ENCODE results near the gene SLX9. TPM values are rescaled to one million over a fixed set of nuclear protein-coding genes. Genes with fewer than 3 reads are reported as not detected.

SLX9 gene
- total and polyA plus RNA-seq, 2 donors (not counting 3 experiments of a cell fraction or from before 2014, with no cell fraction given): 27.0 to 50.6 TPM

GRCh38 chr21:44958471-44959191 is 18.8 kb downstream of the SLX9 start:
- TF ChIP-seq CTCF (IDR thresholded peaks at IDR 0.05; ENCODE audit: extremely low read depth in 1 of 2, insufficient read depth in 1 of 2, low read depth in 1 of 2, low read length in 2 of 2): no peak
- TF ChIP-seq GATA2 (IDR thresholded peaks at IDR 0.05; ENCODE audit: insufficient read depth, insufficient read length, low read depth, low read length): no peak
- TF ChIP-seq MAX (IDR thresholded peaks at IDR 0.05; ENCODE audit: insufficient read depth, insufficient read length): peak; percentile 16
- TF ChIP-seq MYC (IDR thresholded peaks at IDR 0.05; ENCODE audit: low read depth, low read length): no peak
- peak overlapping the region; percentile 61 for H3K27ac ChIP-seq (ENCODE audit: insufficient read depth, low read depth, low read length)
- no peaks in the 10 kb centered on the region for H3K27me3 ChIP-seq (ENCODE audit: control insufficient read depth in 2 of 2, insufficient read depth in 2 of 2, low read length in 2 of 2)
- ChIA-PET CTCF (interaction anchor here (1.0 to 6.5 kb wide), 8 partner anchors 9 to 182 kb away, joined by 3 to 47 read pairs (median 4); no protein-coding TSS in a partner anchor), POLR2A (no interaction called here)
- peaks cover 40% of the 10 kb centered on the region for H3K4me1 ChIP-seq (ENCODE audit: control insufficient read depth, extremely low read depth, insufficient read depth, low read length)
- FAIRE-seq (peak; percentile 80), DNase-seq (ENCODE audit: low read depth, low spot score) (peak; percentile 95)
- H3K9me1 ChIP-seq (replicated peaks; ENCODE audit: control insufficient read depth, extremely low read depth, insufficient read depth, low read length): no peaks in the 10 kb centered on the region
- H2AFZ ChIP-seq (ENCODE audit: low read depth, low read length): no peak overlapping the region
- dilution Hi-C loops (cut with MboI; ENCODE audit: extremely low pct_ligation_motif_present, low sequenced_read_pairs) (no loop called here), intact Hi-C loops (cut with micrococcal nuclease) (loop anchor here (2.0 kb wide), 1 partner anchor 116 kb away; the partner anchor contains the start of gene ADARB1)
- H3K9me3 ChIP-seq (replicated peaks; ENCODE audit: control insufficient read depth, insufficient read depth, low read length): no peaks in the 10 kb centered on the region
- H4K20me1 ChIP-seq (replicated peaks; ENCODE audit: control insufficient read depth, extremely low read depth, insufficient read depth, low read length): no peaks in the 10 kb centered on the region
- H3K36me3 ChIP-seq (ENCODE audit: control insufficient read depth in 2 of 2, extremely low read depth in 1 of 2, insufficient read depth in 2 of 2, low read length in 2 of 2): peaks cover 5 to 13% of the 10 kb centered on the region in 2 experiments
- BruUV-seq (replicated peaks): no TSS peak
- H3K4me3 ChIP-seq (replicated peaks in 1 of 3; ENCODE audit: insufficient read depth in 1 of 3, low read depth in 1 of 3, low read length in 3 of 3): no peak overlapping the region
- H3K79me2 ChIP-seq (ENCODE audit: control insufficient read depth, insufficient read depth, low read length): peaks cover 28% of the 10 kb centered on the region
- peak overlapping the region; percentile 25 for H3K9ac ChIP-seq (replicated peaks; ENCODE audit: extremely low read depth, insufficient read depth, low read length)
- peak overlapping the region; percentile 7 for H3K4me2 ChIP-seq (ENCODE audit: insufficient read depth, low read length)

Measured in endothelial cell of umbilical vein (primary cell).